ENCODE measurements around the gene RSPH1. TPM values are rescaled to one million over a fixed set of nuclear protein-coding genes. Genes with fewer than 3 reads are reported as not detected.

RSPH1 gene
- total RNA-seq, 1 experiment from 2014 or later = 0.31 TPM

DNA sequence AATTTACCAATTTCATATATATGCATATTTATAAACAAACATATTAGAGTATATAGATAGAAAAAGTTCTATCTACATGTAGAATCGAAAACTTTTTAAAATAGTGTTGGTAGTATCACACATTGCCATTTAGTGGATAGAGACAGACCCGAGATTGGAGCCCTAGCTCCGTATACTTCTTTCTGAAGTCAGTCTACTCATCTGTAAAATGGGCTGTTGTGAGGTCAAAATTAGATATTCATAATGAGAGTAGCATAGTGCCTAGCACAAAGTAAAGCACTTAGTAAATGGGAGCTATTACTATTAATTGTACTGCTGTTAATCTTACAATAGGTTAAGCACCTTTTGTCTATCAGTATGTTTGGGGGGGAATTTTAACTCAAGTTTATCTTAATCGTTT, 4.2 kb upstream of the RSPH1 start:
- no peak overlapping the region for H3K27ac Mint-ChIP-seq

More for the DNA sequence above, 4.2 kb upstream of the RSPH1 start:
- no peak overlapping the region for H3K27ac ChIP-seq (ENCODE audit: insufficient read length, low read depth, low read length)
- peaks cover 12% of the 10 kb centered on the region for H3K23me2 ChIP-seq (ENCODE audit: insufficient read length, low read depth, low read length, poor library complexity, severe bottlenecking)
- H4K91ac ChIP-seq (ENCODE audit: insufficient read length, low read depth, low read length) = no peak overlapping the region
- TF ChIP-seq, protein P1, sequence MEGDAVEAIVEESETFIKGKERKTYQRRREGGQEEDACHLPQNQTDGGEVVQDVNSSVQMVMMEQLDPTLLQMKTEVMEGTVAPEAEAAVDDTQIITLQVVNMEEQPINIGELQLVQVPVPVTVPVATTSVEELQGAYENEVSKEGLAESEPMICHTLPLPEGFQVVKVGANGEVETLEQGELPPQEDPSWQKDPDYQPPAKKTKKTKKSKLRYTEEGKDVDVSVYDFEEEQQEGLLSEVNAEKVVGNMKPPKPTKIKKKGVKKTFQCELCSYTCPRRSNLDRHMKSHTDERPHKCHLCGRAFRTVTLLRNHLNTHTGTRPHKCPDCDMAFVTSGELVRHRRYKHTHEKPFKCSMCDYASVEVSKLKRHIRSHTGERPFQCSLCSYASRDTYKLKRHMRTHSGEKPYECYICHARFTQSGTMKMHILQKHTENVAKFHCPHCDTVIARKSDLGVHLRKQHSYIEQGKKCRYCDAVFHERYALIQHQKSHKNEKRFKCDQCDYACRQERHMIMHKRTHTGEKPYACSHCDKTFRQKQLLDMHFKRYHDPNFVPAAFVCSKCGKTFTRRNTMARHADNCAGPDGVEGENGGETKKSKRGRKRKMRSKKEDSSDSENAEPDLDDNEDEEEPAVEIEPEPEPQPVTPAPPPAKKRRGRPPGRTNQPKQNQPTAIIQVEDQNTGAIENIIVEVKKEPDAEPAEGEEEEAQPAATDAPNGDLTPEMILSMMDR (conservative IDR thresholded peaks at IDR 0.05) = no peak
- no CpG with 5 or more reads among the region's 4 CpGs for WGBS (ENCODE audit: extremely low coverage, insufficient read length, low lambda C conversion rate)
- Mint-ChIP-seq H3K27me3 (ENCODE audit: low read depth) (peaks cover 3% of the 10 kb centered on the region), H3K9me3 (no peaks in the 10 kb centered on the region), H3K4me3 (no peak overlapping the region), H3K36me3 (ENCODE audit: insufficient read depth in 1 of 3, low read depth in 3 of 3) (no peaks in the 10 kb centered on the region), H3K4me1 (peaks cover 18 to 21% of the 10 kb centered on the region in 2 experiments)
- no peak overlapping the region for H3K23ac ChIP-seq (ENCODE audit: insufficient read length, low read depth, low read length)
- H3K4ac ChIP-seq (ENCODE audit: low read depth, low read length) = no peak overlapping the region
- no peak overlapping the region for H2BK5ac ChIP-seq (ENCODE audit: insufficient read length, low read length)
- H4K5ac ChIP-seq (ENCODE audit: insufficient read length, low read depth, low read length) = no peak overlapping the region
- H3K4me2 ChIP-seq (ENCODE audit: insufficient read depth, insufficient read length, low read length) = no peak overlapping the region
- no peak overlapping the region for H2BK15ac ChIP-seq (ENCODE audit: low read depth, low read length)
- H3K14ac ChIP-seq (ENCODE audit: insufficient read depth, low read length) = no peak overlapping the region
- H3K9ac ChIP-seq (ENCODE audit: extremely low read depth, insufficient read length, low read length) = no peak overlapping the region
- H3K18ac ChIP-seq (ENCODE audit: insufficient read length, low read depth, low read length) = no peak overlapping the region
- no peak overlapping the region for H2BK12ac ChIP-seq (ENCODE audit: insufficient read length, low read depth, low read length)
- H3K4me1 ChIP-seq (ENCODE audit: insufficient read depth, low read length) = no peaks in the 10 kb centered on the region; the same call in 1 of the 2 replicates
- H2AFZ ChIP-seq (ENCODE audit: low read length) = no peak overlapping the region
- H3K79me2 ChIP-seq (ENCODE audit: insufficient read depth, low read length) = no peaks in the 10 kb centered on the region
- no peak overlapping the region for H4K8ac ChIP-seq (replicated peaks; ENCODE audit: insufficient read length, low read depth, low read length)
- no peaks in the 10 kb centered on the region for H3K9me3 ChIP-seq (ENCODE audit: control insufficient read depth, low read depth, low read length)
- H2AK5ac ChIP-seq (ENCODE audit: insufficient read length, low read length) = no peak overlapping the region
- no peak for DNase-seq
- no peaks in the 10 kb centered on the region for H3K79me1 ChIP-seq (ENCODE audit: insufficient read depth, low read depth, low read length, poor library complexity, severe bottlenecking)
- no peak overlapping the region for H3K56ac ChIP-seq (ENCODE audit: insufficient read length, low read depth, low read length)
- H2BK20ac ChIP-seq (ENCODE audit: low read depth, low read length, poor library complexity, severe bottlenecking) = no peak overlapping the region
- H4K20me1 ChIP-seq (ENCODE audit: control insufficient read depth, insufficient read depth, insufficient read length) = no peaks in the 10 kb centered on the region
- H3T11ph ChIP-seq (ENCODE audit: low read length) = no peak overlapping the region
- no peak overlapping the region for H2BK120ac ChIP-seq (ENCODE audit: low read depth, low read length, poor library complexity, severe bottlenecking)
- no peaks in the 10 kb centered on the region for H3K27me3 ChIP-seq (ENCODE audit: insufficient read depth, low read length)

Data from H9 (cell line).